ENCODE results near the gene RALA.

The RALA gene

GRCh38 chr7:39623047-39623731, at the start of gene RALA:
RALA (plus strand) TSS chr7:39623572; CDS start chr7:39686668, 63,096 bp downstream.
- H3K27ac ChIP-seq, result peak within 1 kb of the TSS; percentile 93
- DNase-seq (ENCODE audit: low read depth, low spot score), result peak; percentile 59

DNA sequence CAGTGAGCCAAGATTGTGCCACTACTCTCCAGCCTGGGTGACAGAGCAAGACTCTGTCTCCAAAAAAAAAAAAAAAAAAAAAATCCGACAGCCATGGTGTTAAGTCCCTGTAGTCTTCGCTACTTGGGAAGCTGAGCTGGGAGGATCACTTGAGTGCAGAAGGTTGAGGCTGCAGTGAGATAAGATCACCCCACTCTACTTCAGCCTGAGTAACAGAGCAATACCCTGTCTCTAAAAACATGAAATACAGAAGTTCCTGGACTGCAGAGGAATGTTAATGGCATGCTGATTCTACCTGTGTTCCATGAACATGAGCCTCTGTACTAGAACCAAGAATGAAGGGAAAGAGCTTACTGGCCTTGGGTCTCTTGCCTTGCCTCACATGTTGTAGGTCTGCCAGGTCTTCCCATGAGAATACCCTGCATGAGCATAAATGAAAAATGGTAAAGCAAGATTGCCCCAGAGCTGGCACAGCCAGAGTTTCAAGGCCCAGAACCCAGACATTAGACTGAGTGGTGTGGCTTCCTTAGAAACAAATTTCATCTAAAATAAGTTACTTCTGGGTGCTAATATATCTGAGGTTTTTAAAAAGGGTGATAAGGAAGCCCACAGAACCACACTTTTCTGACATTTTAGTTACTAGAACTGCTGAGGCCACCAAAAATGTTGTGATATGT, 48.6 kb upstream of the RALA start:
- no peak overlapping the region for H3K27ac ChIP-seq
- DNase-seq (ENCODE audit: low read depth, low spot score), result no peak

DNA sequence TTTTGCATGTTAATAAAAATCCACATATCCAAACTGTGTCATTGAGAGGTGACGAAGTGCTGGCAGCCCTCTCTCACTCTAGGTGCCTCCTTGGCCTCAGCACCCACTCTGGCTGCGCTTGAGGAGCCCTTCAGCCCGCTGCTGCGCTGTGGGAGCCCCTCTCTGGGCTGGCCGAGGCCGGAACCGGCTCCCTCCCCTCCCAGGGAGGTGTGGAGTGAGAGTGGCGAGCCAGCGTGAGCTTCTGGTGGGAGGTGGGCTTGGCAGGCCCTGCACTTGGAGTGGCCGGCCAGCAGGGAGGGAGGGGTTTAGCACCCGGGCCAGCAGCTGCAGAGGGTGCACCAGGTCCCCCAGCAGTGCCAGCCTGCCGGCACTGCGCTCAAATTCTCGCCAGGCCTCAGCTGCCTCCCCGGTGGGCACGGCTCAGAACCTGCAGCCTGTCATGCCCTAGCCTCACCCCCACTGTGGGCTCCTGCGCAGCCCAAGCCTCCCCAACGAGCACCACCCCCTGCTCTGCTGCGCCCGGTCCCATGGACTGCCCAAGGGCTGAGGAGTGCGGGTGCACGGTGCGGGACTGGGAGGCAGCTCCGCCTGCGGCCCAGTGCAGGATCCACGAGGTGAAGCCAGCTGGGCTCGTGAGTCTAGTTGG, 46.0 kb upstream of the RALA start:
- DNase-seq (ENCODE audit: low read depth, low spot score), result no peak
- no peak overlapping the region for H3K27ac ChIP-seq

- peak; percentile 70 for DNase-seq (ENCODE audit: low read depth, low spot score)
Observed at GRCh38 chr7:39580149-39580874, 43.1 kb upstream of the RALA start.

GRCh38 chr7:39582536-39582935, 40.8 kb upstream of the RALA start:
- DNase-seq (ENCODE audit: low read depth, low spot score), result no peak
- H3K27ac ChIP-seq, result no peak overlapping the region

More at GRCh38 chr7:39580149-39580874, 43.1 kb upstream of the RALA start:
- no peak overlapping the region for H3K27ac ChIP-seq

DNA sequence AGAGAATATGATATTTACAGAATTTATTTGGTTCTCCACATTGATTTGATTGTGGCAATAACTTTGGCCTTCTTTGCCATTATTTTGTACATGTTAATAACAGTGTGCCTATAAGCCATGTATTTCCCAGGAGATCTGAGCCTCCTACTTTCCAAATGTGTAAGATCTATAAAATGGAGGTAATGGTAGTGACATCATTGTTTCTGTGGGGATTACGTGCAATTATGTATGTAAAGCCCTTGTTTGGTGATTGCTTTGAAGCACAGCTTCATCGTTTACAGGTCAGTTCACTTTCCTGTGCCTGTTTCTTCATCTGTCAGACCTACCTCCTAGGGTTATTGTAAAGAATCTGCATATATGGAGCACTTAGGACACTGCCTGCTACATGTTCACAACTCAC, 39.8 kb upstream of the RALA start:
- no peak overlapping the region for H3K27ac ChIP-seq
- DNase-seq (ENCODE audit: low read depth, low spot score), result no peak

DNA sequence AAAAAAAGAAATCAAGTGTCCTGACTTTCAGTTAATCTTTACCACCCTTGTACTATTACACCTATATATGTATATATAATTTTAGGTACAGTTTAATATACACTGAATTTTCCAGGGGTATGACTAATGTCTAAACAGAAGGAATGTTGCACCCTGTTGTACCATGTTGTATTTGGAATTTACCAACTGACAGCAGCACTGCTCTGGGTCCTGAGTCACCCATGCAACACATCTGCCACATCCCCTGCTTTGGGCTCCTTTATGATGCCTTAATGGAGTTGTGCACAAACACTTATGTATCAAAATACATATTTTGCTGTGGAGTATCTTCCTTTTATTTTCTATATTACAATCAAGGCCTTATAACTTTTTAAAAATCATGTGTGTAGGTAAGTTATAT, 36.0 kb upstream of the RALA start:
- no peak for DNase-seq (ENCODE audit: low read depth, low spot score)
- no peak overlapping the region for H3K27ac ChIP-seq

GRCh38 chr7:39588416-39588815, 35.0 kb upstream of the RALA start:
- no peak for DNase-seq (ENCODE audit: low read depth, low spot score)
- H3K27ac ChIP-seq, result no peak overlapping the region

DNA sequence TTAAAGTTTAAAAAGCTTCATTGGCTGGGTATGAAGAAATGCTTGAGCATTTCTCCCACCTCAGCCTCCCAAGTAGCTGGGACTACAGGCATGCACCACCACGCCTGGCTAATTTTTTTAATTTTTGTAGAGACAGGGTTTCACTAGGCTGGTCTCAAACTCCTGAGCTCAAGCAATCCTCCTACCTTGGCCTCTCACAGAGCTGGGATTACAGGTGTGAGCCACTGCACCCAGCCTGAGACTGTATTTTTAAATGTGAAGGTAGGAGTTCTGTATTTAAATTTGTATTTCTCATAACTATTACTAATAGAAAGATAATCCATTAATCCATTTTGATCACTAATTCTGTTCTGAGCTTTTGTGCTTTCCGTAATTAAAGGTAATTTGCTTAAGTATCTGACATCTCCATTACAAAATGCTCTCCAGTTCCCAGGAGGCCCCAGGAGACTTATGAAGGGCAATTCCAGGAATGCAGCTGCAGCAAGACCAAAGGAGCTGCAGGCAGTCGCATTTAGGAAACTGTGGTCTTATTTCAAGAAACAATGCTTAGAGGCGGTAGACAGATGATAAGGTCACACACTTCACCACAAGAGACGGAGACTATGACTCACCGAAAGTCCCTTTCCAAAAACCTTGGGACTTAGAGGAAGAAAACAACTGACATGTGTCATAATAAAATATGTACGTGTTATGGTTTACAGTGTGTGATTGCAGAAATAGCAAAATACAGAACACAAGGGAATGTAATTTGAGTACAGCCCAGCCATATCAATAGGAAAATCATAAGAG, 33.9 kb upstream of the RALA start:
- peak overlapping the region; percentile 51 for H3K27ac ChIP-seq
- DNase-seq (ENCODE audit: low read depth, low spot score), result peak; percentile 82

DNA sequence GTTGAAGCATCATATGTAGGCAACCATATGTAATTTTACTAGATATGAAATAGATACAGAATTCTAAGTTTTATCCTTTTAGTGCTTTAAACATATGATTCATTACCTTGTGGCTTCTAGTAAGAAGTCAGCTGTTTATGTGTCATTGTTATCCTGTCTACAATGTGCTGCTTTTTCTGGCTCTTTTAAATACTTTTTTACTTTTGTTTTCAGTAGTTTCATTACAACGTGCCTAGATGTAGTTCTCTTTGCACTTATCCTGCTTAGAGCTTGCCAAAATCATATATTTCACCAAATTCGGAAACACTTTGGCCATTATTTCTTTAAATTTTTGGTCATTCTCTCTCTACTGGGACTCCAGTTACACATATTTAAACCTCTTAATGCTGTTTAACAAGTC, 30.8 kb upstream of the RALA start:
- H3K27ac ChIP-seq, result peak overlapping the region; percentile 62
- no peak for DNase-seq (ENCODE audit: low read depth, low spot score)

DNA sequence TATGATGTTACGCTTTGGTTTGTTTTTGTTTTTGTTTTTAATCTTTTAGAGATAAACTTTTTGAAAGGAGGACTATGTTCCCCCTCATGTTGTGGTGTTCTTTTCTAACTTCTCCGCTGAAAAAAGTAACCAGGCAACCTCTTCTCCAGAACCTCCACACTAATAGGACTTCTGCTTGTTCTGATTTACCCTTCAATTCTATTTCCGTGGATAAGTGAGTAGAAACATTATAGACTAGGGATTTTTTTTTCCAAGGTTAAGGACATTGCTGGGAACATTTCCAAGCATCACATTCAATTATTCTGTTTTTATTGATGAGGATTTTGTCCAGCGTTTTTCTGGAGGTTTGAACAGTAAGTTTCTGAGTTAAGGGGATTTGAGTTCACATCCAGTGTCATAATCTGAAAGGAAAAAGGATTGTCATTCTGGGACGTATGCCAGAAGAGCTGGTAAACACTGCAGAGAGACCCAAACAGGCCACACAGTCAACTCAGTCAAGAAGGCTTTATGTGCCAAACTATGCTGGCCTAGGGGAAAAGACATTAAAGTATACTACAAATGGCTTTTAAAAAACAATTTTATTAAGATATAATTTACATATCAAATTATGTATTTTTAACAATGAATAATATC, 28.3 kb upstream of the RALA start:
- H3K27ac ChIP-seq, result no peak overlapping the region
- DNase-seq (ENCODE audit: low read depth, low spot score), result no peak

GRCh38 chr7:39602351-39602750, 21.0 kb upstream of the RALA start:
- no peak for DNase-seq (ENCODE audit: low read depth, low spot score)
- peak overlapping the region; percentile 21 for H3K27ac ChIP-seq

- peak overlapping the region; percentile 96 for H3K27ac ChIP-seq
- no peak for DNase-seq (ENCODE audit: low read depth, low spot score)
Observed at GRCh38 chr7:39603924-39604323, 19.4 kb upstream of the RALA start.

DNA sequence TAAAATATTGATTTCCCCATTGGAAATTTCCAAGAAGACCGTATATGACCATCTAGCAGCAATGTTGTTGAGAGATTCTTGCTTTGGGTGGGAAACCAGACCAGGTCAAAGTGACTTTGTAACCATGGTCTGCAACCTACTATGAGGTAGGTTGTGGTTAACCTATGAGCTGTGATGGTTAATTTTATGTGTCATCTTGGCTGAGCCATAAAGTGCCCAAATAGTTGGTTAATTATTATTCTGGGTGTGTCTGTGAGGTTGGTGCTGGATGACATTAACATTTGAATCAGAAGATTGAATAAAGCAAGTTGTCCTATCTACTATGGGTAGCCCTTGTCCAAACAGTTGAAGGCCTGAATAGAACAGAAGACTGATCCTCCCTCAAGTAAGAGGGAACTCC, 18.3 kb upstream of the RALA start:
- H3K27ac ChIP-seq, result peak overlapping the region; percentile 96
- peak; percentile 45 for DNase-seq (ENCODE audit: low read depth, low spot score)

- no peak for DNase-seq (ENCODE audit: low read depth, low spot score)
- peak overlapping the region; percentile 96 for H3K27ac ChIP-seq
Observed at GRCh38 chr7:39606352-39606751, 17.0 kb upstream of the RALA start.

GRCh38 chr7:39606941-39607340, 16.4 kb upstream of the RALA start:
- peak overlapping the region; percentile 96 for H3K27ac ChIP-seq
- no peak for DNase-seq (ENCODE audit: low read depth, low spot score)

GRCh38 chr7:39607865-39608264, 15.5 kb upstream of the RALA start:
- peak overlapping the region; percentile 96 for H3K27ac ChIP-seq
- DNase-seq (ENCODE audit: low read depth, low spot score), result no peak

- peak overlapping the region; percentile 96 for H3K27ac ChIP-seq
- no peak for DNase-seq (ENCODE audit: low read depth, low spot score)
Observed at GRCh38 chr7:39608278-39608677, 15.1 kb upstream of the RALA start.

DNA sequence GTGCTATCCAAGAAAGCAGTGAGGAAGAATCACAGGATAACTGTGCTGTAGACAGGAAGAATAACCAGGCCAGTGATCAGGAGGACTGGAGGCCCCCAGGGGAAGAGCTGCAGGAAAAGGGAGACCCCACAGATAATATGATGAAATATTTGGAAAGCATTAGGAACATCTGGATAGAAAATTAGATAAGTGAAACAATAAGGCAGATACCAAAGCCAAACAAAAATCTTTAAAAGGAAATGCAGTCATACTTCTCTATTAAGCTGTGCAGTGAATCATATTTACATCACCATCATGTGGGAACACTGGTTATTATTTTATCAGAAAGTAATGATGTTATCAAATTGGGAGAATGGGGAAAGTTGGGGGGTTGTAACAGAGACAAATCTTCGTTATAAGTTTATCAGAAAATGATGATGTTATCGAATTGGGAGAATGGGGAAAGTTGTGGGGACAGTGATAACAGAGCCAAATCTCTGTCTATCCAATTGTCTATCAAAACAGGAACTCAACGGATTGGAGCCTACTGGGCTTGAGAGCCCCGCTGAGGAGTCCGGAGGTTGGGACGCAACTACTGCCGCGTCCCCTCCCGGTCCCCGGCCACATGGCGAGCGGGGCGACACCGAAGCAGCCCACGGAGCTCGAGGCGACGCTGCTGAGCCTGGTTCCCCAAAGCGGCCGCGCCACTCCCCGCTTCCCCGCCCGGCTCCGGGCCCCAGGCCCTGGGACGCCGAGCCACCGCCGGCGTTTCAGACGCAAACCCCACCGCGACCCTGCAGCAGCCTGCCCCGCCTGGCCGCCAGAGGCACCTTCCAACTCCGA, 14.0 kb upstream of the RALA start:
- H3K27ac ChIP-seq, result peak overlapping the region; percentile 96
- DNase-seq (ENCODE audit: low read depth, low spot score), result no peak

Measured in epithelial cell of prostate (primary cell).